Measurements from ENCODE around the gene PLD3.
"Not testable (repeated sequence)": the region's sequence is repeated elsewhere in the genome, so short reads cannot be mapped to it uniquely, and the experiment has no call there.

The PLD3 gene

GRCh38 chr19:40348125-40348913, at the start of gene PLD3, which contains the start of gene C19orf47:
PLD3 (plus strand) TSS chr19:40348695; CDS start chr19:40366484, 17,789 bp downstream.
C19orf47 (minus strand) TSS chr19:40348397; CDS start chr19:40341857, 6,540 bp downstream.
- peak; percentile 100 for DNase-seq

- DNase-seq = no peak
These were observed 47.8 kb upstream of the PLD3 start for GRCh38 chr19:40300668-40301067.

GRCh38 chr19:40302224-40303011, 46.1 kb upstream of the PLD3 start:
- no peak for DNase-seq

- no peak for DNase-seq
These were observed 44.7 kb upstream of the PLD3 start for GRCh38 chr19:40303765-40304164.

GRCh38 chr19:40304306-40304705, 44.2 kb upstream of the PLD3 start:
- no peak for DNase-seq

GRCh38 chr19:40305403-40305802, 43.1 kb upstream of the PLD3 start:
- peak; percentile 83 for DNase-seq

- DNase-seq = no peak
These were observed 38.8 kb upstream of the PLD3 start for GRCh38 chr19:40309666-40310065.

GRCh38 chr19:40312533-40312932, 36.0 kb upstream of the PLD3 start:
- DNase-seq = no peak

GRCh38 chr19:40313229-40313983, 35.1 kb upstream of the PLD3 start:
- DNase-seq = no peak

- peak; percentile 33 for DNase-seq
These were observed 33.8 kb upstream of the PLD3 start for GRCh38 chr19:40314656-40315055.

- no peak for DNase-seq
These were observed 32.6 kb upstream of the PLD3 start for GRCh38 chr19:40315812-40316470.

- no peak for DNase-seq
These were observed 31.2 kb upstream of the PLD3 start for GRCh38 chr19:40317338-40317737.

GRCh38 chr19:40320558-40320935, 27.9 kb upstream of the PLD3 start:
- no peak for DNase-seq

GRCh38 chr19:40321076-40321475, 27.4 kb upstream of the PLD3 start:
- DNase-seq = no peak

GRCh38 chr19:40321566-40322270, 26.8 kb upstream of the PLD3 start:
- DNase-seq = no peak

- DNase-seq = no peak
These were observed 26.3 kb upstream of the PLD3 start for GRCh38 chr19:40322271-40322610.

- DNase-seq = no peak
These were observed 25.4 kb upstream of the PLD3 start for GRCh38 chr19:40322951-40323615.

GRCh38 chr19:40323705-40324104, 24.8 kb upstream of the PLD3 start:
- no peak for DNase-seq

GRCh38 chr19:40326201-40326600, 22.3 kb upstream of the PLD3 start:
- DNase-seq = no peak

- DNase-seq = no peak
These were observed 17.4 kb upstream of the PLD3 start for GRCh38 chr19:40331052-40331451.

- no peak for DNase-seq
These were observed 15.8 kb upstream of the PLD3 start for GRCh38 chr19:40332669-40333068.

- DNase-seq = not testable (repeated sequence)
These were observed 15.4 kb upstream of the PLD3 start for GRCh38 chr19:40333083-40333482.

Measured in inflammatory macrophage treated with lipopolysaccharide for 4 hours (primary cell).